ENCODE results near the gene GRIP2.

- TF ChIP-seq, protein P1, sequence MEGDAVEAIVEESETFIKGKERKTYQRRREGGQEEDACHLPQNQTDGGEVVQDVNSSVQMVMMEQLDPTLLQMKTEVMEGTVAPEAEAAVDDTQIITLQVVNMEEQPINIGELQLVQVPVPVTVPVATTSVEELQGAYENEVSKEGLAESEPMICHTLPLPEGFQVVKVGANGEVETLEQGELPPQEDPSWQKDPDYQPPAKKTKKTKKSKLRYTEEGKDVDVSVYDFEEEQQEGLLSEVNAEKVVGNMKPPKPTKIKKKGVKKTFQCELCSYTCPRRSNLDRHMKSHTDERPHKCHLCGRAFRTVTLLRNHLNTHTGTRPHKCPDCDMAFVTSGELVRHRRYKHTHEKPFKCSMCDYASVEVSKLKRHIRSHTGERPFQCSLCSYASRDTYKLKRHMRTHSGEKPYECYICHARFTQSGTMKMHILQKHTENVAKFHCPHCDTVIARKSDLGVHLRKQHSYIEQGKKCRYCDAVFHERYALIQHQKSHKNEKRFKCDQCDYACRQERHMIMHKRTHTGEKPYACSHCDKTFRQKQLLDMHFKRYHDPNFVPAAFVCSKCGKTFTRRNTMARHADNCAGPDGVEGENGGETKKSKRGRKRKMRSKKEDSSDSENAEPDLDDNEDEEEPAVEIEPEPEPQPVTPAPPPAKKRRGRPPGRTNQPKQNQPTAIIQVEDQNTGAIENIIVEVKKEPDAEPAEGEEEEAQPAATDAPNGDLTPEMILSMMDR (IDR thresholded peaks at IDR 0.05), result no peak
- TF ChIP-seq EP300 (IDR thresholded peaks at IDR 0.05), result no peak
These were observed 7.6 kb upstream of the GRIP2 start for GRCh38 chr3:14547693-14548092.

Data from ovary (tissue), 3 donors.